ENCODE data around the gene GAST. TPM values are rescaled to one million over a fixed set of nuclear protein-coding genes. Genes with fewer than 3 reads are reported as not detected.

GAST gene
- total and polyA plus RNA-seq, 2 of the 13 experiments (the other 11 are each of a cell fraction or from before 2014, with no cell fraction given) = 0.32 to 0.42 TPM

GRCh38 chr17:41665566-41666236, 46.4 kb upstream of the GAST start (continued):
- no peak for TF ChIP-seq ZNF382 (CRISPR knock-in tag; IDR thresholded peaks at IDR 0.05; ENCODE audit: borderline replicate concordance)
- TF ChIP-seq ZBTB14 (CRISPR knock-in tag; IDR thresholded peaks at IDR 0.05) = no peak
- TF ChIP-seq ZNF550 (CRISPR knock-in tag; IDR thresholded peaks at IDR 0.05; ENCODE audit: borderline replicate concordance) = no peak
- TF ChIP-seq KLF6 (CRISPR knock-in tag; IDR thresholded peaks at IDR 0.05) = peak; percentile 86; the same call in 1 of the 2 replicates
- no peak for TF ChIP-seq MEIS1 (CRISPR knock-in tag; IDR thresholded peaks at IDR 0.05; ENCODE audit: borderline replicate concordance)
- TF ChIP-seq GPBP1L1 (CRISPR knock-in tag; IDR thresholded peaks at IDR 0.05) = no peak
- TF ChIP-seq MLLT10 (CRISPR knock-in tag; IDR thresholded peaks at IDR 0.05) = no peak
- TF ChIP-seq ZNF605 (CRISPR knock-in tag; IDR thresholded peaks at IDR 0.05) = no peak; the same call in 1 of the 2 replicates
- TF ChIP-seq HNRNPK (IDR thresholded peaks at IDR 0.05; ENCODE audit: low read depth, low read length, poor library complexity, severe bottlenecking) = peak; percentile 92
- TF ChIP-seq IRF2 (CRISPR knock-in tag; IDR thresholded peaks at IDR 0.05) = peak; percentile 56; the same call in 1 of the 2 replicates
- TF ChIP-seq AHDC1 (CRISPR knock-in tag; IDR thresholded peaks at IDR 0.05; ENCODE audit: borderline replicate concordance) = peak; percentile 49; the same call in 1 of the 2 replicates
- TF ChIP-seq ZMAT3 (CRISPR knock-in tag; conservative IDR thresholded peaks at IDR 0.05) = no peak
- peak; percentile 87 for TF ChIP-seq ZNF776 (CRISPR knock-in tag; IDR thresholded peaks at IDR 0.05)
- TF ChIP-seq EED (CRISPR knock-in tag; IDR thresholded peaks at IDR 0.05) = no peak
- no peak for TF ChIP-seq SMARCC2 (IDR thresholded peaks at IDR 0.05)
- peak; percentile 82 for TF ChIP-seq KDM3A (CRISPR knock-in tag; IDR thresholded peaks at IDR 0.05; ENCODE audit: low read depth)
- TF ChIP-seq GABPB1 (CRISPR knock-in tag; IDR thresholded peaks at IDR 0.05) = peak; percentile 77; the same call in 1 of the 2 replicates
- TF ChIP-seq ZSCAN5A (CRISPR knock-in tag; IDR thresholded peaks at IDR 0.05; ENCODE audit: borderline replicate concordance) = 0 out of 2 replicates have a peak, but pooled peaks have one; percentile 12
- TF ChIP-seq TARDBP (CRISPR knock-in tag; IDR thresholded peaks at IDR 0.05) = peak; percentile 93
- TF ChIP-seq JUNB (CRISPR knock-in tag; IDR thresholded peaks at IDR 0.05; ENCODE audit: borderline replicate concordance) = no peak
- TF ChIP-seq SAFB2 (CRISPR knock-in tag; IDR thresholded peaks at IDR 0.05; ENCODE audit: borderline replicate concordance, low read depth) = peak; percentile 85

Data from HepG2 (cell line).